GM06990 (cell line): Measurements from ENCODE around the gene PPME1.

Experiments
- DNase-seq: peaks from one replicate; pipeline ENCODE4 v3.0.0-alpha.2; 2011; ENCODE audit not compliant: insufficient read length; ENCODE audit errors: extremely low read depth
- H3K27me3 ChIP-seq: replicated peaks from 2 replicates; pipeline ENCODE4 v1.6.0; 2011; ENCODE audit warnings: low read length; ENCODE audit not compliant: control insufficient read depth, insufficient read depth
- H3K36me3 ChIP-seq: 2 replicates; pipeline ENCODE4 v1.5.1; 2011; ENCODE audit warnings: low read length; ENCODE audit not compliant: control insufficient read depth, insufficient read depth
- H3K4me3 ChIP-seq: replicated peaks from 2 replicates; pipeline ENCODE4 v1.5.1; 2011; ENCODE audit warnings: low read depth, mild to moderate bottlenecking, control low read depth, low read length
- CTCF ChIP-seq: IDR thresholded peaks from 2 replicates; pipeline ENCODE4 v1.5.1; 2011; ENCODE audit warnings: low read length, control low read depth, mild to moderate bottlenecking, inconsistent platforms; ENCODE audit not compliant: insufficient read depth, poor library complexity, severe bottlenecking

Gene PPME1

GRCh38 chr11:74133436-74133835 lies 37.7 kb upstream of the PPME1 start:
- no peaks in the 10 kb centered on the region for H3K27me3 ChIP-seq
- H3K4me3 ChIP-seq: no peak overlapping the region
- no peak for DNase-seq
- TF ChIP-seq CTCF: no peak
- no peaks in the 10 kb centered on the region for H3K36me3 ChIP-seq

- no peak for DNase-seq
- no peak for TF ChIP-seq CTCF
- H3K27me3 ChIP-seq: no peaks in the 10 kb centered on the region
- no peak overlapping the region for H3K4me3 ChIP-seq
- peaks cover 1% of the 10 kb centered on the region for H3K36me3 ChIP-seq
Measured at GRCh38 chr11:74134661-74135060, 36.4 kb upstream of the PPME1 start.

- H3K4me3 ChIP-seq: no peak overlapping the region
- TF ChIP-seq CTCF: no peak
- peaks cover 1% of the 10 kb centered on the region for H3K36me3 ChIP-seq
- DNase-seq: no peak
- H3K27me3 ChIP-seq: no peaks in the 10 kb centered on the region
Measured at GRCh38 chr11:74135127-74135840, 35.8 kb upstream of the PPME1 start.

GRCh38 chr11:74138021-74138420 lies 33.1 kb upstream of the PPME1 start:
- Histone ChIP-seq H3K4me3 (no peak overlapping the region), H3K27me3 (no peaks in the 10 kb centered on the region), H3K36me3 (peaks cover 1% of the 10 kb centered on the region)
- no peak for DNase-seq
- TF ChIP-seq CTCF: no peak

GRCh38 chr11:74138572-74138971 lies 32.5 kb upstream of the PPME1 start:
- no peak for DNase-seq
- no peak for TF ChIP-seq CTCF
- H3K27me3 ChIP-seq: no peaks in the 10 kb centered on the region
- H3K36me3 ChIP-seq: peaks cover 1% of the 10 kb centered on the region
- H3K4me3 ChIP-seq: no peak overlapping the region
